ENCODE measurements around the gene ADGRL3.

DNA sequence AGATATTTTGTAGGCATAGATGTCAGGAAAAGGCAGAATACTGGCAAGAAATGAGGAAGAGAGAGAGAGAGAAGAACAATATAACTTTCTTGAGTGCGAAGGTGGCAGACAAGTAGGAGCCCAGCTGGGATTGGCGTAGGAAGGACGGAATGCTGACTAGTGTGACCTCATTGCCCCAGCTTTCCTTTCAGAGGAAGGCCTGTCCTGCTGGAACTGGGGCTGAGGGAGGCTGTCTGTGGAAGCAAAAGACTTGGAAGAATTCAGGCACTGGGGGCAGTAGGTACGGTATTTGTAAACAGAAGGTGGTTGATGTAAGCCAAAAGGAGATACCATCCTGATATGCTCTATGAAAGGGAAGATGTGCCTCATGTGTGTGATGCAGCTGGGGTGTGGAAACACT, 818.4 kb downstream of the ADGRL3 start:
- TF ChIP-seq, protein P1, sequence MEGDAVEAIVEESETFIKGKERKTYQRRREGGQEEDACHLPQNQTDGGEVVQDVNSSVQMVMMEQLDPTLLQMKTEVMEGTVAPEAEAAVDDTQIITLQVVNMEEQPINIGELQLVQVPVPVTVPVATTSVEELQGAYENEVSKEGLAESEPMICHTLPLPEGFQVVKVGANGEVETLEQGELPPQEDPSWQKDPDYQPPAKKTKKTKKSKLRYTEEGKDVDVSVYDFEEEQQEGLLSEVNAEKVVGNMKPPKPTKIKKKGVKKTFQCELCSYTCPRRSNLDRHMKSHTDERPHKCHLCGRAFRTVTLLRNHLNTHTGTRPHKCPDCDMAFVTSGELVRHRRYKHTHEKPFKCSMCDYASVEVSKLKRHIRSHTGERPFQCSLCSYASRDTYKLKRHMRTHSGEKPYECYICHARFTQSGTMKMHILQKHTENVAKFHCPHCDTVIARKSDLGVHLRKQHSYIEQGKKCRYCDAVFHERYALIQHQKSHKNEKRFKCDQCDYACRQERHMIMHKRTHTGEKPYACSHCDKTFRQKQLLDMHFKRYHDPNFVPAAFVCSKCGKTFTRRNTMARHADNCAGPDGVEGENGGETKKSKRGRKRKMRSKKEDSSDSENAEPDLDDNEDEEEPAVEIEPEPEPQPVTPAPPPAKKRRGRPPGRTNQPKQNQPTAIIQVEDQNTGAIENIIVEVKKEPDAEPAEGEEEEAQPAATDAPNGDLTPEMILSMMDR (IDR thresholded peaks at IDR 0.05), result no peak
- TF ChIP-seq EZH2 (IDR thresholded peaks at IDR 0.05; ENCODE audit: borderline replicate concordance, insufficient read depth, low read depth, low read length, poor library complexity, severe bottlenecking), result no peak

Measured in B cell (primary cell).